MM.1S (cell line): ENCODE data around the gene SPIB.

Experiments
- DNase-seq: peaks from one replicate; pipeline ENCODE4 v3.0.0-alpha.2; 2015
- H2AFZ ChIP-seq: fragments of 300-600 bp; sonication (generic); 2 replicates; pipeline ENCODE4 v1.6.0; 2016; ENCODE audit warnings: antibody characterized with exemption, low read length
- H3F3A ChIP-seq: fragments of 300-600 bp; sonication (generic); 2 replicates; pipeline ENCODE4 v1.6.1; 2016; ENCODE audit warnings: mild to moderate bottlenecking, antibody characterized with exemption, low read length, moderate library complexity, mixed read lengths; ENCODE audit not compliant: insufficient read depth
- H3K27ac ChIP-seq: fragments of 300-600 bp; sonication (generic); 2 replicates; pipeline ENCODE4 v1.5.1; 2016; ENCODE audit warnings: mild to moderate bottlenecking, low read length
- H3K27me3 ChIP-seq: fragments of 300-600 bp; sonication (generic); replicated peaks from 2 replicates; pipeline ENCODE4 v1.6.0; 2016; ENCODE audit warnings: low read length; ENCODE audit not compliant: insufficient read depth
- H3K36me3 ChIP-seq: fragments of 300-600 bp; sonication (generic); replicated peaks from 2 replicates; pipeline ENCODE4 v1.6.1; 2016; ENCODE audit warnings: mild to moderate bottlenecking, low read length, mixed read lengths; ENCODE audit not compliant: insufficient read depth
- H3K4me1 ChIP-seq: fragments of 300-600 bp; sonication (generic); 2 replicates; pipeline ENCODE4 v1.6.1; 2016; ENCODE audit warnings: low read length, mixed read lengths
- H3K4me2 ChIP-seq: fragments of 300-600 bp; sonication (generic); 2 replicates; pipeline ENCODE4 v1.6.0; 2016; ENCODE audit warnings: low read depth, low read length
- H3K4me3 ChIP-seq: fragments of 300-600 bp; sonication (generic); 2 replicates; pipeline ENCODE4 v1.5.1; 2016; ENCODE audit warnings: low read length, mixed read lengths
- H3K79me2 ChIP-seq: fragments of 300-600 bp; sonication (generic); 2 replicates; pipeline ENCODE4 v1.6.1; 2016; ENCODE audit warnings: mixed run types, low read length, mixed read lengths
- H3K9ac ChIP-seq: fragments of 300-600 bp; sonication (generic); 2 replicates; pipeline ENCODE4 v1.6.1; 2016; ENCODE audit warnings: low read length, mixed read lengths
- H3K9me2 ChIP-seq: fragments of 300-600 bp; sonication (generic); replicated peaks from 2 replicates; pipeline ENCODE4 v1.6.1; 2016; ENCODE audit warnings: mild to moderate bottlenecking, low read length, mixed read lengths; ENCODE audit not compliant: insufficient read depth
- H3K9me3 ChIP-seq: fragments of 300-600 bp; sonication (generic); replicated peaks from 2 replicates; pipeline ENCODE4 v1.6.1; 2016; ENCODE audit warnings: mild to moderate bottlenecking, low read length, mixed read lengths; ENCODE audit not compliant: insufficient read depth
- H4K20me1 ChIP-seq: fragments of 300-600 bp; sonication (generic); 2 replicates; pipeline ENCODE4 v1.6.1; 2016; ENCODE audit warnings: mild to moderate bottlenecking, low read length, moderate library complexity, mixed read lengths; ENCODE audit not compliant: insufficient read depth
- EZH2 ChIP-seq: fragments of 300-600 bp; sonication (generic); optimal IDR thresholded peaks from 2 replicates; pipeline ENCODE3; 2017; ENCODE audit warnings: low read depth, mild to moderate bottlenecking, antibody characterized with exemption, low read length, mixed read lengths
- EZH2phosphoT487 ChIP-seq: fragments of 300-600 bp; sonication (generic); IDR thresholded peaks from 2 replicates; pipeline ENCODE4 v1.6.1; 2018; ENCODE audit warnings: antibody characterized with exemption, low read length
- TF ChIP-seq, protein P1 (sequence below): fragments of 300-600 bp; sonication (generic); IDR thresholded peaks from 2 replicates; pipeline ENCODE4 v1.5.1; 2016; ENCODE audit warnings: antibody characterized with exemption, low read length, mixed read lengths

SPIB gene

DNA sequence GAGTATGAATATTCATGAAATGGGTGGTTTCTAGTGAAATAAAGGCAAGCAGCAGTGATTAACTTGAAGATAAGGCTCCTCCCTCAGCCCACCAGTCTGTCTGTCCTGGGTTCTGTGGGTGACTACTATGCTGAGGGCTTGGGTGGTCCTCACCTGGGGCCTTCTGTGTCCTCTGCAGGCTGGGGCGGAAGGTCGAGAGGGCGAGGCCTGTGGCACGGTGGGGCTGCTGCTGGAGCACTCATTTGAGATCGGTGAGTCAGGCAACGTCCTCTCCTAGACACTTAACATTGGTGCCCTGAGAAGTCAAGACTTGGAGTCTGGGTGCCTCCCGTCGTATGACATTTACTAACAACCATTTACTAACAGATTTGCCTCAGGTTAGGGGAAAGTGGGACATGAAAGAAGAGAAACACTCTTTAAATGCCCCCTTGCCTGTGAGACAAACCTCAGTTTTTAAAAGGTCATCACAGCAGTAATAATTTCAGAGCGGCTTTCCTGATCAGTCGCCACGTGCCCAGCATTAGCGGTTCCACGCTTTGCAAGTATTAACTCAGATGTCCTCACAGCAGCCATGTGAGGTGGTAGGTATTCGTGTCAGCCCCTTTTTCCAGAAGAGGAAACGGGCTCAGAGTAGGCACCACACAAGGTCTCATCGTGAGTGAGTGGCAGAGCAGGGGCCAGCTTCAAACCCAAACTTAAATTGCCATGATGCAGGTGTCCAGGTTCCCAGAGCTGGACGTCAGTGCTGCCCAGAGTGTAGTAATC is 59.2 kb downstream of the SPIB start:
- 0 out of 2 replicates have a peak, but pooled peaks cover 2% of the 10 kb centered on the region for H3K36me3 ChIP-seq
- H3K27ac ChIP-seq: no peak overlapping the region
- no peak for TF ChIP-seq EZH2phosphoT487
- TF ChIP-seq EZH2: no peak
- TF ChIP-seq, protein P1, sequence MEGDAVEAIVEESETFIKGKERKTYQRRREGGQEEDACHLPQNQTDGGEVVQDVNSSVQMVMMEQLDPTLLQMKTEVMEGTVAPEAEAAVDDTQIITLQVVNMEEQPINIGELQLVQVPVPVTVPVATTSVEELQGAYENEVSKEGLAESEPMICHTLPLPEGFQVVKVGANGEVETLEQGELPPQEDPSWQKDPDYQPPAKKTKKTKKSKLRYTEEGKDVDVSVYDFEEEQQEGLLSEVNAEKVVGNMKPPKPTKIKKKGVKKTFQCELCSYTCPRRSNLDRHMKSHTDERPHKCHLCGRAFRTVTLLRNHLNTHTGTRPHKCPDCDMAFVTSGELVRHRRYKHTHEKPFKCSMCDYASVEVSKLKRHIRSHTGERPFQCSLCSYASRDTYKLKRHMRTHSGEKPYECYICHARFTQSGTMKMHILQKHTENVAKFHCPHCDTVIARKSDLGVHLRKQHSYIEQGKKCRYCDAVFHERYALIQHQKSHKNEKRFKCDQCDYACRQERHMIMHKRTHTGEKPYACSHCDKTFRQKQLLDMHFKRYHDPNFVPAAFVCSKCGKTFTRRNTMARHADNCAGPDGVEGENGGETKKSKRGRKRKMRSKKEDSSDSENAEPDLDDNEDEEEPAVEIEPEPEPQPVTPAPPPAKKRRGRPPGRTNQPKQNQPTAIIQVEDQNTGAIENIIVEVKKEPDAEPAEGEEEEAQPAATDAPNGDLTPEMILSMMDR: no peak
- no peak overlapping the region for H2AFZ ChIP-seq
- peaks cover 4% of the 10 kb centered on the region; the same call in 1 of the 2 replicates for H3K27me3 ChIP-seq
- H3K9me2 ChIP-seq: no peaks in the 10 kb centered on the region
- no peak overlapping the region for H3K4me3 ChIP-seq
- DNase-seq: no peak
- peaks cover 3% of the 10 kb centered on the region; the same call in 1 of the 2 replicates for H4K20me1 ChIP-seq
- no peaks in the 10 kb centered on the region for H3K4me1 ChIP-seq
- peaks cover 5% of the 10 kb centered on the region; the same call in 1 of the 2 replicates for H3F3A ChIP-seq
- no peak overlapping the region for H3K9ac ChIP-seq
- peaks cover 31% of the 10 kb centered on the region for H3K79me2 ChIP-seq
- peak overlapping the region; percentile 43; the same call in 1 of the 2 replicates for H3K4me2 ChIP-seq
- H3K9me3 ChIP-seq: no peaks in the 10 kb centered on the region

DNA sequence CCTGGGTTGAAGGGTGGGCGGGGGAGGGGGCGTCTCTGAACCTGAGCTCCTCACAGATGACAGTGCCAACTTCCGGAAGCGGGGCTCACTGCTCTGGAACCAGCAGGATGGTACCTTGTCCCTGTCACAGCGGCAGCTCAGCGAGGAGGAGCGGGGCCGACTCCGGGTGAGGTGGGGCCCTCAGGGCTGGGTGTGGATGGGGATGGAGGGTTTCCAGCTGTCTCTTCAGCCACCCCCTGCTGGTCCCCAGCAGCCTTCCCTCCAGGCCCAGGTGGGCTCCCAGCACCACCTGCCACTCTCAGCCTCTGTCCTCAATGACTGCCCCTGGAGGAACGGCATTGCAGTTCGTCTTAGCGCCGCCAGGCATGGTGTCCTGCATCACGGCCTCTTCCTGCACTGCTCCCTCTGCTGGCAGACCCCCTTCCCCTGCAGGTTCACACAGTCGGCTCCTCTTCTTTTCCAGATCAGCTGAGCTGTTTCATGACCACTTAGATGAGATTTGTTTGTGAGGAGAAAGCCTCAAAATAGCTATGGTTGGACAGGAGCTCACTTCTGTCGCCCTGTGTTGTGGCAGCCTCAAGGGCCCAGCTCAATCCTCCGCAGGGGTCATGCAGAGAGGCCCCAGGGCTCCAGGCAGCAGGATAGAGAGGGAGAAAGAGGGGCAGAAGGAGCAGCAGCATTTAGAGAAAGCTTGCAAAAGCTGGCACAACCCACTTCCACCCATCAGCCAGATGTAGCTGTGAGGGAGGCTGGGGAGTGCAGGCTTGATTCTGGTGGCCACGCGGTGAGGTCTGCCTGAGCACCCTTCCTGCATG is 60.4 kb downstream of the SPIB start:
- Histone ChIP-seq H3K9me2 (no peaks in the 10 kb centered on the region), H3K27ac (no peak overlapping the region), H3K9me3 (no peaks in the 10 kb centered on the region), H2AFZ (no peak overlapping the region), H3K4me3 (no peak overlapping the region), H3K4me1 (no peaks in the 10 kb centered on the region), H4K20me1 (peaks cover 3% of the 10 kb centered on the region; the same call in 1 of the 2 replicates), H3F3A (peaks cover 5% of the 10 kb centered on the region; the same call in 1 of the 2 replicates), H3K4me2 (no peak overlapping the region), H3K27me3 (no peaks in the 10 kb centered on the region), H3K36me3 (0 out of 2 replicates have a peak, but pooled peaks cover 5% of the 10 kb centered on the region), H3K9ac (no peak overlapping the region), H3K79me2 (peaks cover 31% of the 10 kb centered on the region)
- DNase-seq: no peak
- TF ChIP-seq, protein P1: peak; percentile 47
- TF ChIP-seq EZH2phosphoT487: no peak
- TF ChIP-seq EZH2: no peak

DNA sequence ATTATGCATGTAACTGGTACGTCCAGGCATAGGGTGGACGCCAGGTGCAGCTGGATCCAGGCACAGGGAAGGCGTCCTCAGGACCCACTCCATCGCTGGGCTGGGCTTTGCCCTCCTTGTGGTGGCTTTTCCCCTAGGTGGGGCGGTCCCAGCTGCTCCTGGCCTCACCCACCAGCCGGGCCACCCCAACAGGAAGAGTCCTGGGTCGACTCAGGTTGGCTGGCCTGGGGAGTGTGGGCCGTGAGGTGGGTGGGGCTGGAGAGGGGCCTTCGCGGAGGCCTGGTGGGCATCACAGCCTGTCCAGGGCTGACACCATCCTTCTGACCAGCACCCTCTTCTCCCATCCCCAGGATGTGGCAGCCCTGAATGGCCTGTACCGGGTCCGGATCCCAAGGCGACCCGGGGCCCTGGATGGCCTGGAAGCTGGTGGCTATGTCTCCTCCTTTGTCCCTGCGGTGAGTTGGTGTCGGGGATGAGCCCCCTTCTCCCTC is 61.1 kb downstream of the SPIB start:
- no peaks in the 10 kb centered on the region for H3K4me1 ChIP-seq
- H3K79me2 ChIP-seq: peaks cover 31% of the 10 kb centered on the region

More for the DNA sequence above, 61.1 kb downstream of the SPIB start:
- H4K20me1 ChIP-seq: peaks cover 3% of the 10 kb centered on the region; the same call in 1 of the 2 replicates
- TF ChIP-seq, protein P1: no peak
- TF ChIP-seq EZH2: no peak
- no peak for TF ChIP-seq EZH2phosphoT487
- no peaks in the 10 kb centered on the region for H3K9me3 ChIP-seq
- no peak overlapping the region for H3K9ac ChIP-seq
- 0 out of 2 replicates have a peak, but pooled peaks cover 5% of the 10 kb centered on the region for H3K36me3 ChIP-seq
- H3K9me2 ChIP-seq: no peaks in the 10 kb centered on the region
- H3K27ac ChIP-seq: no peak overlapping the region
- no peaks in the 10 kb centered on the region for H3K27me3 ChIP-seq
- H2AFZ ChIP-seq: no peak overlapping the region
- H3K4me3 ChIP-seq: no peak overlapping the region
- DNase-seq: no peak
- peaks cover 5% of the 10 kb centered on the region; the same call in 1 of the 2 replicates for H3F3A ChIP-seq
- H3K4me2 ChIP-seq: no peak overlapping the region
